Brain pericyte (primary cell): ENCODE data around the gene APBA2.

ENCODE experiments used
- DNase-seq: peaks from one replicate; pipeline ENCODE4 v3.0.0-alpha.2; 2012; ENCODE audit warnings: low read depth, low spot score

Gene APBA2

DNA sequence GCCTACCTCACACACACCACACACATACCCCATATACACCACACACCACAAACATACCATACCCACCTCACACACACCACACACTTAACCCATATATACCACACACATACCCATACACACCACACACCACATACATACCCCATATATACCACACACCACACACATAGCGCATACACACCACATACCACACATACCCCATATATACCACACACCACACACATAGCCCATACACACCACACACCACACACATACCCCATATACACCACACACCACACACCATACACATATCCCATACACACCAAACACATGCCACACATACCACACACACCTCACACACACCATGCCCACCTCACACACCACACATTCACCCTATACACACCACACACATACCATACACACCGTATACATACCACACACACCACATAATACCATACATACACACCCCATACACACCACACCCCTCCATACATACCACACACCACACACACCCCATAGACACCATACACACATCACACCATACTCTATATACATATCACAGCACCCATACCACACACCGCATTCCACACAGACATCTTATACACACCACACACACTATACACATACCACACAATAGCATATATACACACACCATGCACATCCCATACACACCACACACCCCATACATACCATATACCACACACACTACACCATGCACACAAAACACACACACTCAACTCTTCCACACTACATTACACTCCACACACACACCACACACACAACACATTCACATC is 29.5 kb downstream of the APBA2 start:
- no peak for DNase-seq

DNA sequence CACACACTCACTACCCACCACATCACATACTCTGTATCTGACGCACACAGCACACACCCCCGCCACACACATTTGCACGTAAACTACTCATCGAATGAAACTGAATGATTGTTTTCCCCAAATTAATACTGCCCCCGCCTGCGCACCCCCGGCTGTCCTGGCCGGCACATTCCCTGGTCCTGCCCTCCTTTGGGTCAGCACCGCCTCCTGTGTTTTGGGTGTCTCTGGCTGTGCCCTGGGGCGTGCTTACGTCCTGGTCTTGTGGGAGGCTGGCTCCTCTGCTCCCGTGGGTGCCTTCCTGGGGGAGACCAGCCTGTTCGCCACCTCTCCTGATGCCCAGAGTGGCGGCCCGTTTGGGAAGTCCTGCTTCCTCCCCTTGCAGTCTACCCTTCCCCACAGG is 30.2 kb downstream of the APBA2 start:
- DNase-seq = no peak

DNA sequence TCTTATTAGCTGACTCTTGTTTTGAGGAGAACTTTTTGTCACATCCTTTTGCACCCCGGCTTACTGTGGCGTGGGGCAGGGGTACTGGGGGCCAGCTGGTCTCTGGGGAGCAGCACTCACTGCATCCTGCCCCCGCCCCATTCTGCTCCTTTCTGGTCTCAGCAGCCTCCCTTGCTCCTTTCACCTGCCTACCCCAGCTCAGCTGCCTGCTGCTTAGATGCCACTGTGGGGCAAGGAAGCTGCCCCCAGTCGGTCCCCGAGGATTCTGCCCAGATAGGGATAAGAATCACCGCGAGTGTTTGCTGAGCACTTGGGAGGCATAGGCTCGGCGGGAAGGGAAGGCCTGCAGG is 32.0 kb downstream of the APBA2 start:
- no peak for DNase-seq

DNA sequence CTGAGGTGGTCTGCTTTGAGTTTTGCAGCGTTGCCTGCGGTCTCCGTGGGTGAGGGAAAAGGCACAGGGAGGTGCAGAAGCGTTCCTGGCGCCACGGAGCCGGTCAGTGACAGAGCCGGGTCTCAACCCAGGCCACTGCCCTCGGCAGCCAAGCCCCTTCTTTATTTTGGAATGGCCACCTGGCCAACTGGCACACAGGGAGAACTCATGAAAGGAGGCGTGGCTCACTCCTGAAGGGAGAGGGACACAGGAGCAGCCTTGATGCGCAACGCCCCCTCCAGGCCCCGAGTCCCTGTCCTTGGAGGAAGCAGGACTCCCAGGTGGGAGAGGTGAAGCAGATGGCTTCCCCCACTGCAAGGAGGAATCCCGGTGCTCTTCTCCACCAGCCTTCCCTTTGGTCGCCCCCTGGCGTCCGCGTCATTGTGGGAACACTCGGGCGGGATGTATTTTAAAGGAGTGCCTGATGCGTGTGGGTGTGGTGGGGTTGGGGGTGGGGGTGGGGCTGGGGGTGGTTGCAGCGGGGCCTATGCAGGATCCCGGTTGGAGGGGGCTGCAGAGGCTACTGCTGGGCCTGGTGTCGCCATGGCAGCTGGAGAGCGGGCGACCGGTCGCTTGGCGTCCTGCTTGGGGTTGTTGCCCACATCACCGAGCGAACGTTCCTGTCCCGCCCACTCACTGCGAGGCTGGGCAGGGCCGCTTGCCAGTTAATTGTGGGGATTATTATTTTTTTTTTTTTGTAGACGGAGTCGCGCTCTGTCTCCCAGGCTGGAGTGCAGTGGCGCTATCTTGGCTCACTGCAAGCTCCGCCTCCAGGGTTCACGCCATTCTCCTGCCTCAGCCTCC is 32.6 kb downstream of the APBA2 start:
- no peak for DNase-seq

DNA sequence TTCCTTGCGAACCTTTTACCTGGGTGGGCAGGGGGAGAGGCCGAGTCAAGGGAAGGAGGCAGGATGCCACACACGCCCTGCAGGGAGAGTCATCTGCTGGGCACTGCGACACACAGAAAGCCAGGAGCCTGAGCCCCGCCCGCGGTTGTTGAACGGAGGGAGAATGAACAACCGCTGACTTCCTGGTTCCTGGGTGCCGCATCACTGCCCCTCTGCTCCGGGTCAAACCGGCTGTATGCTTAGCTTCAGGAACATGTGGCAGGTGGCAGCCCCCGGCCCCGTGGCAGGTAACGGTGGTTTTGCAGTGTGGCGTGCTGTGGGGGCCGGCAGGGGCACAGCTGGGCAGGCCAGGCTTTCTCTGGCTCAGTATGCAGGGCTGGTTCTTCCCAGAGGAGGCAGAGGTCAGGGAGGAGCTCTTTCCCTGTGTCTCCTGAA is 33.4 kb downstream of the APBA2 start:
- no peak for DNase-seq

DNA sequence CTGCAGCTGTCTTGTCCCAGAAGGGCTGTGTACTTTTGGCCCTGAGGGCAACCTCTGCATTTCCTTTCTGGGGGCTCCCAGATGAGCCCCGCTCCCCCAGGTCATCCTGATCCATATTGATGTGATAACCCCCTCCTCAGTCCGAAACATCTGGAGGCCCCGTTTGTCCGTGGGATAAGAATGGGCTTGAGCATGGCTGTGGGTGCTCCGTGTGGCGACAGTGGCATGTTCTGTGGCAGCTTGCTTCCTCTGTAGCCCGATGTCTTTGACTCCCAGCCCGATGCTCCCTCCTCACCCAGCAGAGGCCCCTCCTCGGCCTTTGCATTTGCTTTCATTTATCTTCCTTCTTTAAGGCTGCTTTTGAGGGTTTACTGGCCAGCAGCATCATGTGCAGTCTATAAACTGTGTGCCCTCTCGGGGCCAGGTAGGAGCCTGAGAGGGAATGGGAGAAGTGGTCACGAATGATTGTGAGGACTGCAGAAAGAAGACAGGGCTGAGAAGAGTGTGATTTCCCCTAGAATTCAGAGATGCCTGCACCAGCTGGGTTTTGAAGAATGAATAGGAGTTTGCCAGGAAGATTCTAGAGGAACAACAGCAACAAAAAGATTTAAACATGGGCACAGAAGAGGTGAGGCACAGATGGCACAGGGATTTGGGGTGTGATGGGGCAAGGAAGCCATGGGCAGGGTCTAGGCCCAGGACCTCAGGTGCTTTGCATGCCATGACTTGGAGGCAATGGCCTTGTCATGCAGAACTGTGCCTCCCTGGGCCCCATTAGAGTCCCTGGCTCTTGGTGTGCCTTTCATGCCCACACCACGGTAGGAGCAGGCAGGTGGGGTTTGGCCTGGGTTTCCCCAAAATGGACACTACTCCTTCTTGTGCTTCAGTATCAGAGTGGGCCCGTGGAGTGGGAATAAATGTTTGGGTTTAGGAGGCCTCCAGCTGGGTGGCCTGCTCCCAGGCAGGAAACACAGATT is 34.2 kb downstream of the APBA2 start:
- DNase-seq = no peak

DNA sequence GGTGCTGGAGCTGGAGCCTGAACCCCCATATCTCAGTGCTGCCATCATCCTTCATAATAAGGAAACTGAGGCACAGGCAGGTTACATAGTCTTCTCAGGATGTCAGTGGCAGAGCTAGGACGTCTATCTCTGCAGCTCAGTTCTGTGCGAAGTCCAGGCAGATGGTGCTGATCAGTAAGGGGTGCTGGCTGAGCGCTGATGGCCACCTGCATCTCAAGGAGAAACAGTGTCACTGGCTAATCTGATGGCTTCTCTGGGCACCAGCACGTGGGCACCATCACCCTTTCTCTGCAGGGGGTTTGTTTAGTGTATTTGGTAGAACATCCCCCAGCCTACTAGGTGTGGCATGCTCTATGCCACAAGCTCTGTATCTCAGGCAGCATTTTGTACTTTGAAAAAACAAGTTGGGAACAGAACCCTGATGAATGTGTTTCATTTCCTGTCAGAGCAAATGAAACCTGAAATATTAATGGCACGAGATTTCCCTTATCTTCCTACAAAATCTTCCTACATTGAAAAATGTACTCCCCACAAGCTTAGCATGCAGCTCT is 35.1 kb downstream of the APBA2 start:
- no peak for DNase-seq

DNA sequence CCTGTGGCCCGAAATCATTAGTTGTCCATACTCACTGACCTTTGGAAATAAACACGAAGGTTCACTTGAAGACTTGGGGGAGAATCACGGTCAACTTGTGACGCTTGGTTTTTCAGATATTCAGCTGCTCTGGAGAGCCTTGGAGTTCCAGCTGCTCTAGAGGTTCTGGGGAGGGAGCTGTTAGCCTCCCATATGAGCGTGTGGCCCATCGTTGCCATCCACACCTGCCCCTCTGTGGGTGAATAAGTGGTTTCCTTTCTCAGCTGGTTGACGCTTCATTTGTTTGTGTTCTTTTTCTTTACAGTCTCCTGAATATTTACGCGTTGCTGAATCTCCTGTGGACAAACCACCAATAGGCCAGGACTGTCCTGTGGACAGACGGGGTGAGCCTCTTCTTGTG is 35.6 kb downstream of the APBA2 start:
- no peak for DNase-seq

DNA sequence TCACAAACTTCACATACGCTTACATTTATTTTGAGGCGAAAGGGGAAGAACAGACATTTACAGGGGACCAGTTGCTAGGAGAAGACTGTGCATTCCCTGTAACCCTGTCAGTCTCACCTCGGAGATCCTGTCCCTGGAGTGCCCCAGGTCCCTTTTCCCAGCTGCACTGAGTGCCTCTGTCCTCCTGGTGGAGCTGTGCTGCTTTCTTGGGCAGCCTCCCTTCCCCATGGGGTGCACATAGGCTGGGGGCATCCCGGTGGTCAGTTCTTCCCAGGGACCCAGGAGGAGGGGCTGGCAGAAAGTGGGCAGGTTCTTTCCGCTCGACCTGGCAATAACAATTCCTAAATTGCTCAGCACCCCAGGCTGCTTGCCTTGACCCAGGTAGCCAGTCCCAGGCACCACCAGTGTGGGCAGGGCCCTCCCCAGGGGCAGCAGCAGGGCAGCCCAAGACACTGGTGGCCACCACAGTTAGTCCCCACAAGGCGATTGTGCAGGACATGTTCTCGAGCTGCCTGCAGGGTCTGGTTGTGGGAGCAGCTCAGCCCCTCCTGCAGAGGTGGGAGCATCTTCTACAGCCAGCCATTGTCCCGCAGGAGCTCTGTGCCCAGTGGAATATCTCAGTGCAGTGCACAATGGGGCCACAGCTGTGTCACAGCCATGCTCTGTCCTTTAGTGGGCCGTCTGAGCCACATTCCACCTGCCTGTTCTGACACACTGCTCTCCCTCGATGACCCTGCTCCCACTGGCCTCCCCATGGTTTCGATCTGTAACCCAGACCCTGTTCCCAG is 36.3 kb downstream of the APBA2 start:
- no peak for DNase-seq

DNA sequence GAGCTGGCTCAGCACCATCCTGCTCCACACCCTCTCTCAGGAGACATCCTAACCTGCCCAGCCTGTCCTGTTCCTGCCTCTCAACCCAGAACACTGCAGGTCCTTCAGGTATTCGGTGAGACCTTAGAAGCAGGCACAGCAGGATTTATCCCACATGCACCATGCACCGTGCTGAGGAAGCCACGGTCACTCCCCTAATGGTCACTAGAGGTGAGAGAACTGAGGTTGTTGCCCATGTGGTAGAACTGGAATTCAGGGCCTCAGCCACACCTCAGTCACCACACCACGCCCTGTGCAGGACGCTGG is 36.9 kb downstream of the APBA2 start:
- no peak for DNase-seq

DNA sequence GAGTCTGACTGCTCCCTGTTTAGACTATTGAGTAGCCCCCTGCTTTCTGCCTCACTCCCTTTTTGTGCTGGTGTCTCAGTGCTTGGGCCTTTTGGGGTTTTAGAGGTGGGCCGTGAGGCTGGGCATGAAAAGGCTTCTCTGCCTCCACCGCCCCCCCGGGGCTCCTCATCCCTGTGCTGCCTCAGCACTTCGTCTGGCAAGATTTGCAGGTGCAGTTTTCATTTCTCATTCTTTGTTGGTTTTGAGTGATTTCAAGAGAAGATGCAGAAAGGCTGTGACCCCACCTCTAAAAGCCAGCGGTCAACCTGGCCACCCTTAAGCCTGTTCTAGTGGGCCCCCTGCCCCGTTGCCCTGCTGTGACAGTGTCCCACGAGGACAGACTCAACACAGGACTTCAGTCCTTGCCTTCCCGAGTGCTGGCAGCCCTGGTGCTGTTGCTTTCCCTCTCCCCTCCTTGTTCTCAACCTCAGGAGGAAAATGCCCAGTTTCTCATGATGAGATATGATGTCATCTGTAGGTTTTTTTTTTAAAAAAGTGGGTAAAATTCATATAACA is 38.0 kb downstream of the APBA2 start:
- no peak for DNase-seq

DNA sequence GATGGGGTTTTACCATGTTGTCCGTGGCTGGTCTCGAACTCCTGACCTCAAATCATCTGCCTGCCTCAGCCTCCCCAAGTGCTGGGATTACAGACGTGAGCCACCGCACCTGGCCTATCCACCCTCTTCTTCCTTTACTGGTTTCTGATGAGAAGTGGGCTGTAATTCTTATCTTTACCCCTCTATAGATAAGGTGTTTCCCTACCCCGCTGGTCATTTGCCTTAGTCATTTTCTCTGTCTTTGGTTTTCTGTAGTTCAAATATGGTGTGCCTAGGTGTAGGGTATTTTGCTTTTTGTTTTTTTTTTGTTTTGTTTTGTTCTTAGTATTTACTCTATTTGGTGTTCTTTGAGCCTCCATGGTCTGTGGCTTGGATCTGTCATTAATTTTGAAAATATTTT is 41.3 kb downstream of the APBA2 start:
- DNase-seq = no peak

DNA sequence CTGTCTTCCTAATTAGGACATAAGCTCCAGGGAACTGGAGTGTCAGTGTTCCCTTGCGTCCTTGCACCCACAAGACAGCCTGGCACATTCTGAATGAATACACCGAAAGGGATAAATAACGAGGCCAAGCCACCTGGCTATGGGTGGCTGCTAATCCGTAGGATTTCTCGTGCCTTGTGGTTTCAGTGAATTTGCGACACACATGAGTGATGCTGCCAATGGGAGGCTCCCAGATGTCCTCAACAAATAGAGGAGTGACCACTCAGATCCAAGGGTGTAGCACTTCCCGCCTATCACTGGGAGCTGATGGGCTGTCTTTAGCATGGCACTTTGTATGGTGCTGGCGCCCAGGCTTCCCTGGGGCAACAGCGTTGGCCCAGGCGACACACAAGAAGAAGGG is 43.4 kb downstream of the APBA2 start:
- DNase-seq = no peak

DNA sequence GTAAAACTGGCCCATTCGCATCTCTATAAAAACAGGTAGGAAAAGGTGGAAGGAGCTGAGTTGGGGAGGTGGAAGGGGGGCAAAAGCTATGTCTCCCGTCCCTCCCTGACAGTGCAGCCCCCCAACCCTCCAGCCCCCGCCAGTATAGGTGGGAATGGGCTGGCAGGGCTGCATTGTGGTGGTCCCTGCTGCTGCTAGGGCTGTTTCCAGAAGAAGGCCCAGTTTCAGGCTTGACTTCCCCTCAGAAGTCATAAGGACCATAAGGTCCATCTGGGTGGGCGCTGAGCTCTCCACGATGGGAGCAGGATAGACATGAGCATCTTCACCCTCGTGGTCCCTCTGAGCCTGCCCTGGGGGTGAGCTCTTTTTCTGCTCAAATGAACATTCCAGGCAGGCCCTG is 44.2 kb downstream of the APBA2 start:
- DNase-seq = no peak

DNA sequence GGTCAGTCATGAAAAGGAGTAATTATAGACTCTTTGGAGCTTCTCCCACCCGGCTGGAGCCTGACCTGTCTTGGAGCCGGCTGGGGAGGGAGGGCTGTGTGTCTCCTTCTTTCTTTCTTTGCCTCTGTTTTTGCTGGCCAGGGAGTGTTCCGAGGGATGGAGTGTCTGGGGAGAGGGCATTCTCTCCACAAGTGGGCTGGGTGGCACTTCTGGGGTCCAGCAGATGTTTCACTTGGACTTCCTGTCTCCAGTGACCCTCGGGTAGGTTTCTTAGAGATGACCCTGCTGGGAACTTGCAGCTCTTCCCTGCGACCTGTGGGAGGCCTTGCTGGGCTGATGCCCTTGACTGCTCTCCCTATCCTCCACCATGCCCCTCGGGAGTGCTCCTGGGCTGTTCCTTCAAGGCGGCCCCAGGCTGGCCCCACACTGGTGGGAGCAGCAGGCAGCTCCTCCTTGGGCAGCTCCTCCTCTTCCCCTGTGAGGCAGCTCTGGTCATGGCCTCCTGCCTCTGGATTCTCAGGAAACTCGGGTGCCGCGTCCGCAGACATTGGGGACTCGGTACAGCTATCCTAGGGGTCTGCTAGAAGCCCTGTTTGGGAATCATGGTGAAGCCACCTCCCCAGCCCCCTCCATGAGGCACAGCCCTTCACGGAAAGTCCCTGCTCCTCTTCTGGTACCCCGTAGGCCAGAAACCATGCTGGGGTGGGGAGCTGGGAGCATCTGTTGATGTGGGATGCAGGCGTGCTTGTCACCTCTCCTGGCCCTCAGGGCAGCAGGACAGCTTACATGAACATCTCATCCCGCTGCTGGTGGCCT is 44.9 kb downstream of the APBA2 start:
- DNase-seq = no peak

DNA sequence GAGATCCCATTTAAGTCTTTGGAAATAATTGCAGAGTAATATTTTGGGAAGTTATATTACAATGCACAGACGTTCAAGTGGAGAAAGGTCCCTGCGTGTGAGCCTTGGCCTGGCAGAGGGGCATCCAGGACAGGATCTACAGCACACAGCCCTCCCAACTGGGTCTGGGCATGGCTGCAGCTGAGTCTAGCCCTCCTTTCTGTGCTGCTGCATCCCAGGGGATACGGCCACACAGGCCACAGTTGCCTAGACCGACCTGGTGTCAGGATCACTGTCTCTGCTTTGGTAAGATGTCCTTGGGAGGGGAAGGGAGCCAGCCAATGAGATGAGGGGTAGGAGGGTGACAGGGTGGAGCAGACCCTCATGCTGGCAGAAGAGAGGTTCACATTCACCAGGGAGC is 46.1 kb downstream of the APBA2 start:
- no peak for DNase-seq

DNA sequence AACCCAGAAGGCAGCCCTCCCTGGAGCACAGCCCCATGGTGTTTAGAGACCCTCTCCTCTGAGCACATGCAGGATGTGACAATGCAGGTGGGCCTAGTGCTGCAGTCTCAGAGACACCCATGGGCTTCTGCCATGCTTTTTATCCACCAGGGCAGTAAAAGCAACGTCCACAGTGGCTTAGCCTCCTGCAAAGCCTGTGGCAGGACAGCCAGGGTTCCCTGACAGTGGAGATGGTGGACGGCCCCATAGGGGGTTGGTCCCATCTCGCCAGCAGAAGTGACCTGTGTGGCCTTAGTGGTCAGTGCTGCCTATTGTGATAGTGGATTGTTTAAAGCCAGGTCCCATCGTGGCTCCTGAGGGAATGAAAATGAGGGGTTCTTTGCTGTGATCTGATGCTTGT is 46.6 kb downstream of the APBA2 start:
- no peak for DNase-seq

DNA sequence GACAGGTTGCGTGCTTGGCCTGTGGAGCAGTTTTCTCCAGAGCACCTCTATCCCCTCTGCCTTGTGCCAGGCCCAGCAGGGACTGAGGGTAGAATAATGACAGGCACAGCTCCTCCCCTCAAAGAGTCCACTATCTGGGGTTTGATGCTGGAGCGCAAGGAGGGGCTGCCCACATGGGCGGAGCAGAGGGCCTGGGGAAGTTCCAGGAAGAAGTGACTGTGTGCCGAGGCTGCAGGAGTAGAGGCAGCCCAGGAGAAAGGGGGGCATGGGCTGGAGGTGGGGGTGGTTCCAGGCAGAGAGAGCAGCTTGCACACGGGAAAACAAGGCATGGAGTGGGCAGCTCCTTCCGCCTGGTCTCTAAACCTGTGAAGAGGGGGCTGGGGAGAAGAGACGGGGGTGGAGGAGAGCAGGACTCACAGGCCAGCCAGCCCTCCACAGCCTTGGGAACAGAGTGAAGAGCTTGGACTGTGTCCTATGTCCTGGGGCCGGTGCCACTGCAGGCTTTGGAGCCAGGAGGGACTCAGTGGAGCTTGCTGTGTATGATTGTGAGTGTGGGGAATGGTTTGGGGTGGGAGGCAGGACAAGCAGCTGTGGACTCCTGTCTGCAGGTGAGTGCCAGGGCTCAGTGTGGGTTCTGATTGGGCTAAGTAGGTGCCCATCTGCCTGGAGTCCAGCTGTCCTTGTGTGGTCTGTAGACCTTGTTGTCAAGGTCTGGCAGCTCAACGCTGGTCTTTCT is 48.1 kb downstream of the APBA2 start:
- DNase-seq = no peak

DNA sequence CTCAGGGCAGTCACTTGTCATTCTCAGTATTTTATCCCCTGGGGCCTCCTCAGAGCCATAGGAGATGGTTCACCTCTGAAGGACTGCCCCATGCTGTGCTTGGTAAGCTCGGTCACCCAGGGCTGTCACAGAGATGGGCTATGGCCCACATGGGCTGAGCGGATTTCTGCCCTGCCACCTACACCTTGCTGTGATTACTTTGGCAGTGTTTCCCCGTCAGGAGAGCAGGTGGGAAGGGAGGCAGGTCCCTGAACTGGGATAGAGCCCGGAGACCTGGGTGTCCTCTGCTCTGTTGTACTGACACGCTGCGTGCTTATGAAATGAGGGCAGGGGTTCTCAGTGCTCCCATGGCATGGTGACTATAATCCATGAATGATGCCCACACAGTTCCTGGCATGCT is 48.9 kb downstream of the APBA2 start:
- DNase-seq = no peak
